ENCODE results near the gene EXOC3L4.

DNA sequence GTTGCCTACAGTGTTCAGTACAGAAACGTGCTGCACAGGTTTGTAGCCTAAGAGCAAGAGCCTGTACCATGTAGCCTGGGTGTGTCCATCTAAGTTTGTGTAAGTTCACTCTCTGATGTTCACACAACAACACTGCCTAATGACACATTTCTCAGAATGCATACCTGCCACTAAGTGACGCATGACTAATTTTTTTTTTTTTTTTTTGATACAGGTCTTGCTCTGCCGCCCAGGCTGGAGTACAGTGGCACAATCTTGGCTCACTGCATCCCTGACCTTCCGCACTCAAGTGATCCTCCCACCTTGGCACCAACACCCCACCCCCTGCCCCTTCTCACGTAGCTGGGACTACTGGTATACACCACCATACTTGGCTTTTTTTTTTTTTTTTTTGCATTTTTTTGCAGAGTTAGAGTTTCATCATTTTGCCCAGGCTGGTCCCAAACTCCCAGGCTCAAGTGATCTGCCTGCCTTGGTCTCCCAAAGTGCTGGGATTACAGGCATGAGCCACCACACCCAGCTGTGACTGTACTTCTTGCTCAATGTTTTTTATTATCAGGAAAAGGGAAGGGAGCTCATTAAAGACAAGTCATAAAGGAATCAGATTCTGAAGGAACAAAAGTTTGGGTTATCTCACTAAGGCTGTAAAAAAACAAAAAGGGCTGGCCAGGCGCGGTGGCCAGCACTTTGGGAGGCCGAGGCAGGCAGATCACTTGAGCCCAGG, 27.1 kb upstream of the EXOC3L4 start:
- TF ChIP-seq POLR2A (IDR thresholded peaks at IDR 0.05), result no peak
- TF ChIP-seq CTCF (IDR thresholded peaks at IDR 0.05), result no peak

All from body of pancreas (tissue), 4 donors.